ENCODE data around the gene LAMA5.

The LAMA5 gene

DNA sequence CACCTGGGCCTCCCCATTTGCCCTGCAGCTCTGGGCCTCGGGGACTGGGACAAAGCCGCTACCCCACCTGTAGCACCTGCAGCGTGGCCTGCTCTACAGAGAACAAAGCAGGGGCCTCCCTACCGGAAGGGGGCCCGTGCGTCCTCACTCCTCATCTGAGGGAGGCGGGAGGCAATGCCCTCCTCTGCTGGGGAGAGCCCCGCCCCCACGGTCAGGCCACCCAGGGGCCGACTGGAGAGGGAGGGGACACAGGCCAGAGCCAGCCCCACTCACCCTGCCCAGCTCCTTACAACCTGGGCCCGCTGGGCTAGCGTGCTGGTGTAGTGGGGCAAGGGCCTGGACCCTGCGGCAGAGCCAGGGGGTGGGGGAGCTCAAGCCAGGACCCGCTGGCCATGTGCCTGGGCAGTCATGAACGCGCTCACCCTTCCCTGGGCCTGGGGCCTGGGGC, 8.0 kb downstream of the LAMA5 start:
- DNase-seq = no peak

DNA sequence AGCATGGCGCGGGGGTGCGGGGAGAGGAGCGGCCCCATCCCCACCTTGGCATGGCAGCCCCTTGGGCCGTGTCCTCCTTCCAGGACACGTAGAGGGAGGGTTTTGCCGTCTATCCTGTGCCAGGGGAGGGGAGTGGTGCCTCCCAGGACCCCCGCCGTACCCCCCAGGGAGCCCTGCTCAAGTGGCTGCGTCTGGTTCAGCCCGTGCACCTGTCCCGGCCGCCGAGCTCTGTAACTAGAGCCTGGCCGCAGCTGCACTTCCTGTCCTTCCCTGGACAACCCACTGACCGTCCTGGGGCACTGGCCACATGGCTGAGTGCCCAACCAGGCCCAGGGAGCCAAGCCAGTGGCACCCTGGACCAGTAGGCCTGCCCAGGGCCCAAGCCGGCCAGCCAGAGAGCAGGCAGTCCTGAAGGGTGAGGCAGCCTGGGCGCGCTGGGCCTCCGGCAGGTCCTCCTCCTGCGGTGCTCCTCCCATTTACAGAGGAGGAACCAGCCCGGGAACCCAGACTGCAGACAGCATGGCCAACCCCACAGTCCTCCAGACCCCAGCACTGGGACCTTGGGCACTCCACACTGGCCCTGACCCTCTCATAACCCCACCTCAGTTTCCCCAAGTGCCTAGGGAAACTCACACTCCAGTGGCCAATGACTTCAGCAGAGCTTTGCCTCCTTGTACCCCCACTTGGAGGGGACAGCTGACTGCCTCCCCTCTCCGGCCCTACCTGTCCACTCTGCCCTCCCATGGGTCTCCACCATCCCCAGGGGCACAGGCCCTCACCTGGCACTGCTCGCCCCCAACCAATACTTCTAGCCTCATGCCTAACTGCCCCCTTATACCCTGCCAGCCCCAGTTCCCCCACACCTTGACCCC, 8.7 kb downstream of the LAMA5 start:
- no peak for DNase-seq

DNA sequence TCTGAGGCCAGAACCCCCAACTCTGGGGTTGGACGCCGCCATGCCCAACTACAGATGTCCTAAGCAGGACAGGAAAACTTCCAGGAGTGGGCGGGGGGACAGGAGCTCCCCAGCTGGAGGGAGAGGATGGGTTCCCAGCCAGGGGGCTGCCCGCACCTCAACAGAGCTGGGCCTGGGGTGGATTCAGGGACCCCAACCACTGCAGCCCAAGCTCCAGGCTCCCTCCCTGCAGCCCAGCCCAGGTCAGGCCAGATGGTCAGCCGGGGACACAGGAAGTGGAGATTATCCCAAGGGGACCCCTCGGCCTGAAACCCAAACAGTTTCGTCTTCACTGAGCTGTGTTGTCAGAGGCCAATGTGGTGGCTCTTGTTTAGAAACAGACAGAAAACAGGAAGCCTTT, 9.4 kb downstream of the LAMA5 start:
- DNase-seq = no peak

DNA sequence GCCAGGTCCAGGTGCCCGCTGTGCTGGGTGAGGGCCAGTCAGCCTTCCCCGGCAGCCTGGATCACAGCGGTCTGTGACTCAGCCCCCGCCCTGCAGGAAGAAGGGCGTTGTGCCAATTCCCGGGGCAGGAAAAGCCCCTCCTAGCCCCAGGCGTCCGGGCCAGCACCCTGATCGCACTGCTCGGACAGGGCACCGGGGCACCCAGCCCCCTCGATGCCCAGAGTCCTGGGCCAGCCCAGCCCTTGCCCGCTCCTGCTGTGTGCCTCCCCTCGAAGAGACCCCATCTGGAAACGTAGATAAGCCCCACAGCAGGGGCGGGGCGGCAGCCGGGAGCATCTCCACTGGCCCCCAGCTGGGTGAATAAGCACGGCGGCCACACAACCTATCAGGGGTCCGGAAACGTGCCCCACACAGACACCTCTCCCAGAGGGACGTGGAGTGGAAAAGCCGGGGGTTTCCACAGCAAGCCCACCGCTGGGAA, 9.9 kb downstream of the LAMA5 start:
- no peak for DNase-seq

DNA sequence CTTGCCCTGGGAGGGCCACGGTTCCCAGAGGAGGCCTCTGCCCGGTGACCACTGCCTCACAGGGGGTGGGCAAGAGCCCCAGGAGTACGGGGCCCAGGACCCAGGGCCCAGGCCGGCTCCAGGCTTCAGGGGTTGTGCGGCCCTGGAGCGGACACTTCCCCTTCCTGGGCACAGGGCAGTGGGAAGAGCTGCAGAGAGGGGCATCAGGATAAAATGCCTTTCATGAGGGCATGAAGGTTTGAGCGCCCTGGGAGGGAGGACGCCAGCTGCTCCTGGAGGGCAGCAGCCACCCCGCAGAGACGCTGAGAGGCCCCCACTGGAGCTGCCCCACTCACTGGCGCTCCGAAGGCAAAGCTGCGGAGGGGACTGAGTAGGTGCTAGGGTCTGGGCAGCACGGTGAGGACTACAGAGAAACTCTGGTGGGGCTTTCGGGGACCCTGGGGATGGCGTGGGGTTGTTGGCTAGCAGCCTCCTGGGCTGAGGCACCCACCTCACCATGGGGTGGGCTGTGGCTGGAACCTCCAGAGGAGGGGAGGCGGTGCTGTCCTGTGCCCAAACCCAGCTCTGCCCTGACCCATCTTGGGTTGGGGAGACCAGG, 10.4 kb downstream of the LAMA5 start:
- DNase-seq = no peak

DNA sequence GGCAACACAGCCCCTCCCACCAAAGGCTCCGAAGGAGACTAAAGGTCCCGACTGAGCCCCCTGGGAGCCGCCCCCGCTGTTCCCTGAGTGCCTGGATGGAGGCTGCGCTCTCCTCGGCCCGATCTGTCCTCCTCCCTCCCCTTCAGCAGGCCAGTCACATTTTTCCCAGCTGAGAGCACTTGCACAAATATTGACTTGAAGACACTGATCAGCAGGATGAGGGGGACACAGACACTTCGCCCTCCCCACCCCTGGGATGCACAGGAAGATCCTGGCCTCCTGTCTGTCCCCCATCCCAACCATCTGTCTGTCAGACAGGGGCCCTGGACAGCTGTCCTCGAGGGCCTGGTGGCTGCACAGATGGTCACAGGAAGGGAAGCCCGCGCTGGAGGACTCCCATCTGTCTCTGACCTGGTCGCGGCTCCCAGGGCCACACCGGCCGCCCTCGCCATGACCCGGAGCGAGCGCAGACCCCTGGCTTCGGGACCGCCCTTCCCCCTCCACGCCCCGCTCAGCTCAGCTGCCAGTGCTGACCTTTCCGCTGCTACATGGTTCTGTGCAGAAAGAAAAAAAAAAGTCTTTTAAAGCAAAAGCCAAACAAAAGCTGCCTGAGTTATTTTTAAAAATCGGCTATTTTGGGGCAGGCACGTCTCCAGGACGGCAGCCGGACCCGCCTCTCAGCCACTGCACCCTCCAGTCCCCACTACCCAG, 11.1 kb downstream of the LAMA5 start:
- no peak for DNase-seq

DNA sequence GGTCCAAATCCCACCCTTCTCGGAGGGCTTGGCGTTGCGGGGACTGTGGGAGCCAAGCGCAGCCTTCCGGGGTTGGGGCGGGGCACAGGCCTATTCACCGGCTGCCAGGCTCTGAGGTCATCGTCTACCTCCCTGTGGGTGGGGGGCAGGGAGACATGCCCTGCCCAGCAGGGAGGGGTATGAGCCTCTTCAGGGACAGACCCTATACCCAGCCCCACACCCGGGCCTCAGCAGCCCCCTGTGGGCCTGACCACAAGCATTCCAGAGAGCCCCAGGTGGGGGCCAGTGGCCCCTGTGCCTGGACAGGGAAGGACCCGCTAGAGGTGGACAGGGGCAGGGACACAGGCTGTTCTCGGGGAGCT, 11.6 kb downstream of the LAMA5 start:
- DNase-seq = no peak

DNA sequence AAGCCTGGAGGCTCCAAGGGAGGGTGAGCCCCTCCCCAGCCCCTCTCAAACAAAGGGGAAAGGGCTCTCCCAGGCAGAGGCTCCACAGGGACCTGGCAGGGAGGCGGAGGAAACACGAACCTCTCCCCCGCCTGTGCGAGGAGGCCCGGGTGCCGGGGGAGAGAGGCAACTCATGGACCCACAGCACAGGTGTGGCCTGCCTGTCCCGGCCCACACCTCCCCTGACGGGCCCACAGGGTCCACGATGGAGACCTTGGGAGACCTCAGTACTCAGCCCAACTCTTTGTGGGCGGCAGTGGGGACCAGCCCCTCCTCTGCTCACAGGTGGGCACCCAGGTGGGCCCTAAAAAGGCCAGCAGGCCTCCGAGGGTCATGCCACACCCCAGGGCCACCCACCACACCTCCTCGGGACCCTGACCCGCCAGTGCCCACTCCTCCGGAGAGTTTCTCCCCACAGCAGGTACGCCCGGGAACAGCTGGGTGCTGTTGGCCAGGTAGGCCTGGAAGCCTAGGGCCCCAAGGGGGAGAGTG, 12.2 kb downstream of the LAMA5 start:
- no peak for DNase-seq

DNA sequence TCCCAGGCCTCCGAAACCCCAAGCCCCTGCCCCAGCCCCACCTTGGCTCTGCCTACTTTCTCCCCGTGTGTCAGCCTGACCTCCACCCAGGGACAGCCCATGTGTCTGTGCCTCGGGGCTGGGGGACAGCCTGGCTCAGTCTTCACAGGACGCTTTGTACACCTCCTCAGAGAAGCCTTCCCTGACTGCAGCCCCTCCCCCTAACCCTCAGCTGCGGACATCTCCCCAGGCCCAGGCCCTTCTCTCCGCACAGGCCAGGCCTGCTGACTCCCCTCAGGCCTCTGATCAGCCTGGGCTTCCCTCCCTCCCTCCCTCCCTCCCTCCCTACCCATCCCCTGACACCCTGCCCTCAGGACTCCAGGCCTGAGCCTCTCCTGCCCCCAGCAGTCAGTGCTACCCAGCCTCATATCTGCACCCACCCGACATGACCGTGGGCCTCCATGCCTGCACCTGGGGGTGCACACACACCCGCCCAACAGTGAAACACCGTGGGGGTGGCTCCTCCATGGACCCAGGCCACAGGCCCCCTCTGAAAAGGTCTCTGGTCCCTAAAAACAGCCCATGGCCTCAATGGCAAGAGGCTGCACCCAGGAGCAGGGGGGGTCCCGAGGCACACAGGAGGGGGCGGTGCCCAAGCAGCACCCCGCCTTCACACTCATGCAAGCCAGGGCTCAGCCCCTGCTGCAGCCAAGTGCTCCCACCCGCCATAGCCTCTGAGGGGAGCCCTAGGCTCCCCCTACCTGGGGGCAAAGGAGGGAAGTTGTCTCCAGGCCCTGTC, 12.9 kb downstream of the LAMA5 start:
- no peak for DNase-seq

DNA sequence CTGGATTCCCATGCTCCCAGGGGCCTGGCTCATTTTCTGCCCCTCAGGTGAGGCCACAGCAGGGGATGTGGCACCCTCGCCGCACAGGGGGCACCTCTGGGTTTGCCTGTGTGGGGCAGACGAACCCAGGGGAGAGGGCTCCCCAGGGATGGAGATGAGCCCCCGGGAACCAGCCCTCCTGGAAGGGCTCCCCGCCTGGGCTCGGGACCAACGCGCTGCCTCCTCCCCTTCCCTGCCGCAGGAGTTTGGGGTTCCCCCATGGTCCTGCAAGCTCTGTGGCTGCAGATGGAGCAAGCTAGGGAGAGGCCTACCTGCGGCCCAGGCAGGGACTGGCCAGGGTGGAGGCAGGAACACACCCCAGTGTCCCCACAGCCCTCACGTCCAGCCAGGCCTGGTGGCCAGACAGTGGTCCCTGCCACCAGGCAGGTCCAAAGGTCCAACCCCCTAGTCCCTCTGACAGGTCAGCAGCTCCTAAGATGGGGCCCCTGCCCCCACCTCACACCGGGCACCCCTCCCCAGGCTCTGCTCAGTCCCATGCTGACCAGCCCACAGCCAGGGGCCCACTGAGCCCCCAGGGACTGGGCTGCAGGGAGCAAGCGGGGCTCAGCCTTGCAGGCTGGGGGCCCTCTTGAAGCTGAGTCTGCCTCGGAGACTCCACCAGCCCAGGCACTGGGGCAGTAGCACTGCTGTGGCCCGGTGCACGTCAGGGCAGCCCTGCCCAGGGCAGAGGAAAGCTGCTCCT, 13.7 kb downstream of the LAMA5 start:
- DNase-seq = no peak

DNA sequence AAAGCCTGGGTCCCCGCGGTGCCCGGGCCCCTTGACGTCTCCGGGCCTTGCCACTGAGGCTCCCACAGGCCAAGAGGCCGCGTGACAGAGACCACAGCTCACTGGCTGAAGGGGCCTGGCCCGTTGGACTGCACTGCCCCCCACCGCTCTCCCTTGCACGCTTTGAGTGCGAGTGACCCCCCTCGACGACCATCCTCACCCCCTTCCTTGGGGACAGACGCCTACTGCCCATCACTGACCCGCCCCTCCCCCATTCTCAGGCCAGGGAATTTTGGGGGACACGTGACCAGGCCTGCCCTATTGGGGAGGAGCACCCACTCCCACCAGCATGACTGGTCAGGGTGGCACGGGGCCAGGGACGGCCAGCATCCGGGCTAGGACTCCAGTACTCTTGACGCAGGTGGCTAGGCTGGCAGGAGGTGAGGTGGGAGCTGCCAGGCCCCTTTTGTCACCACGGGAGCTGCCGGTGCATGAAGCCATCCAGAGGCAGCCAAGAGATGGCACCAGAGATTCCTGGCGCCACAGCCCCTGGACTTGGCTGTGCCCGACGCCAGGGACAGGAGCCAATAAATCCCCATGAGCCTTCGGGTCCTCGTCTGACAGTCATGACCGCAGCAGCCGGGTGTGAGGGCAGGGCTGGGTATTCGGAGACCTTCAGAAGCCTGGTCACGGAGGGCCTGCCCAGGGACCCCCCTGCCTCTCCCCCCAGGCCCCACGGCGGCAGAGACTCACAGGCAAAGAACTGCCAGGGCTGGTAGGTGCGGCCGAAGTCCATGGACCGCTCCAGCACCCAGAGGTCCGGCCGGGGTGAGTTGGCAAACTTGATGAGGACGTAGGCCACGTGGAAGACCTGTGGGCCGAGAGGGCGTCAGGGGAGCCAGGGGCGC, 14.5 kb downstream of the LAMA5 start:
- no peak for DNase-seq

DNA sequence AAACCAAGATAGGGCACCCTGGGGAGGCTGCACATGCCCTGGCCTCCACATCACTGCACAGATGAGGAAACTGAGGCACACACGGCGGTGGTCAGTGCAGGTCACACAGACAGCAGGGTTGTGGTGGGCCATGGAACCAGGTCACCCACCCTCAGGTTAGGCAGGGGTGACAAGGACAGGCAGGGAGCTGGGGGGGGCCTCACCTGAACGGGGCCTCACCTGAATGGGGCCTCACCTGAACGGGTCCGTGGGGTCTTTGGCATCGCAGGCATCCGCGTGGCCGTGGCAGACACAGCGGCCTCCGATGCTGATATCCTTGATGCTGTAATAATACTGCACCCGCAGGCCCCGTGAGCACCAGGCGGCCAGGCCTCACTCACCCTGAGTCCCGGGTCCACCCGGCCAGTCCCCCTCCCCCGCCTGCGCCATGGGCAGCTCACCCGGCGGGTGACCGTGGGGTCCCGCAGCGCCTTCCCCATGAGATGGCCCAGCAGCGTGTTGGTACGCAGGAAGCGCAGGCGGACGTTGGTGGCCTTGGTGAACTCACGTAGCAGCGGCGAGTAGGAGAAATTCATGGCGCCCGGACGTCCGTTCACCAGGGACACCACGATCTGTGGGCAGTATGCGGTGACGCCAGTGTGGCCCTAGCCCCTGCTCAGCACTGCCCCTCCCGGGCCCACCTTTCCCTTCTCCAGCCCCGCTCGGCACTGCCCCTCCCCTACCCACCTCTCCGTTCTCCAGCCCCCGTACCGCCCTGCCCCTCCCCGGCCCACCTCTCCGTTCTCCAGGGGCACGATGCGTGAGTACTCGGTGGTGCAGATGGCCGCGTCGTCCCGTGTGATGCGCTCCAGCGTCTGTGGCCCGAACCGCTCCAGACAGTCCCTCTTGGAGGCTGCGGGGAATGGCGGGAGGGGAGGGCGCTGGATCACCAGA, 15.4 kb downstream of the LAMA5 start:
- DNase-seq = no peak

DNA sequence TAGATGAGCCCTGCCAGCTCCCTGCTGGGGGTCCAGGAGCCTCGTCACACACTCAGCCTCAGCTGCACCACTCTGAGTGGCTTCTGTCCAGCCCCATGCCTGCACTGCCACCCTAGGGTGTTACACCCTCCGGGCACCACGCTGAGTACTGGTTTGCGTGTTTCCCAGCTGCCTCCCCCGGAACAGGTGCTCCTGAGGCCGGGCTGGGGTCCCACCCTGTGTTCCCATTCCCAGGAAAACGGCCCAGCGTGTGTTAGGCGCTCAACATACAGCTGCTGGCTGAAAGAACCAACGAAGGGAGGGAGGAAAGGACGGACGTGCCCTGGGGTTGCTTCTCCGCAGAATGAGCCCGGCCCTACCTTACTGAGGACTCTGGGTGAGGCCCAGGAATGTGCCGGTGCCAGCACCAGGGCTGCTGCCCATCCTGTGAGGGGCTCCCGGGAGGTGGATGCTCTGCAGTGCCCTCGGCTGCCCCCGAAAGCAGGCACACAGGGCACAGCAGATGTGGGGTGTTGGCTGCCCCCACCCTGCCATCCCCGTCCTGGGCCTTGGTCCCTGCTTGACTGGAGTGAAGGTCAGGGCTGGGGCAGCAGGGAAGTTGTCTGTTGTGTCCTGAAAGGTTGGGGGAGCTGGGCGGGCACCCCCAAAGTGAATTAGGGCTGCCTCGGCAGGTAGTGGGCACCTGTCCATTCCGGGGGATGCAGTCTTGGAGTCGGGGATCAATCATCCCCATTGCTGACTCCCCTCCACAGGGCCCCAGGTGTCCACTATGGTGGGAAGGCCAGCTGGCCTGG, 16.3 kb downstream of the LAMA5 start:
- no peak for DNase-seq

DNA sequence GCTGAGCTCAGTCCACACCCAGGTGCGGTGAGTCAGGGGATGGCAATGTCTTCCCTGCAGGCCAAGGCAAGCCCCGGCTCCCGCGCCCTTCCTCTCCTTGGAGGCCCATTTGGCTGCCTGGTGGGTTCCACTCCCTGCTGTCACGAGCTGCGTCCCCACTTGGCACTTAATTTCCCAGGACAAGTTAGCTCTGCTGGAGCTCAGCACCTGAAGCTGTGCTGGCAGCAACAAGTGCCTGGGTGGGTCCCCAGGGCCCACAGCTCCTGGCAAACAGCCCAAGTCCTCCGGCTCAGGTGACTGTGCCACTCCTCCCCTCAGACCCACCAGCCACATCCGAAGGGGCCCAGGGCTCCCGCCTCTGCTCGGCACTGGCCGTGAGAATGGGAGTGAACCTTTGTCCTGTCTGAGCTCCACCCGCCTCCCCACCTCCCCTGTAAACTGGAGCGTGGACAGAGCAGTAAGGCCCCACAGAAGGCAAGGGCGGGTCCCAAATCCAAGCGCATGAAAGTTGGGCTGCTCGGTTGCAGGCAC, 16.9 kb downstream of the LAMA5 start:
- peak; percentile 51 to 80 for DNase-seq

DNA sequence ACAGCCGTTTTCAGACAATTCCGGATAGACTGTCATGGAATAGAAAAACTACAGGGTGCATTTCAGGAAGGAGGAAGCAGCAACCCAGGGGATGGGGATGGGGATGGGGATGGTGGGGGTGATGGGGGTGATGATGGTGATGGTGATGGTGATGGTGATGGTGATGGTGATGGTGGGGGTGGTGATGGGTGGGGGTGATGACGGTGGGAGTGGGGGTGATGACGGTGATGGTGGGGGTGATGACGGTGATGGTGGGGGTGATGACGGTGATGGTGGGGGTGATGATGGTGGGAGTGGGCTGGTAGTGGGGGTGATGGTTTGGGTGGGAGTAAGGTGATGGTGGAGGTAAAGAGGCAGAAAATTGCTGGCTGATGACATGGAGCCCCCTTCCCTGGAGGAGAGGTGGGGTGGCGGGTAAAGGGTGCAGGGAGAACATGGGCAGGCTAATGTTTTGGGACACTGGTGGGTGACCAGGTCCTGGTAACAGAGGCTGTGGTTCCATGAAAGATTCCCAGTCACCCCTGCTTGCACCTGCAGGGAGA, 17.5 kb downstream of the LAMA5 start:
- DNase-seq = no peak

DNA sequence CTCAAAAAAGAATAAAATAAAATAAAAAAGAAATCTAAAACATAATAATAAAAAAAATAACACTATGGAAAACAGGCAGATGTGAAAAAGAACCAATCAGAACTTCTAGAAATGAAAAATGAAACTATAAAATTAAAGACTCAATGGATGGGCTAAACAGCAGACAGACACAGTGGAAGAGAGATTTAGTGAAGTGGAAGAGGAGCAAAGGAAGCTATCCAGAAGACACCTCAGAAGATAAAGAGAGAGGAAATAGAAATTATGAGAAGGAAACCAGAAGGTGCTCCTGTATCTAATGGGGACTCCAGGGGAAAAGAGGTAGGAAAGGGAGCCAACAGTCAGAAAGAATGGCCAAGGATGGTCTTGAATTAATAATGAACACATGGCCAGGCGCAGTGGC, 18.5 kb downstream of the LAMA5 start:
- no peak for DNase-seq

DNA sequence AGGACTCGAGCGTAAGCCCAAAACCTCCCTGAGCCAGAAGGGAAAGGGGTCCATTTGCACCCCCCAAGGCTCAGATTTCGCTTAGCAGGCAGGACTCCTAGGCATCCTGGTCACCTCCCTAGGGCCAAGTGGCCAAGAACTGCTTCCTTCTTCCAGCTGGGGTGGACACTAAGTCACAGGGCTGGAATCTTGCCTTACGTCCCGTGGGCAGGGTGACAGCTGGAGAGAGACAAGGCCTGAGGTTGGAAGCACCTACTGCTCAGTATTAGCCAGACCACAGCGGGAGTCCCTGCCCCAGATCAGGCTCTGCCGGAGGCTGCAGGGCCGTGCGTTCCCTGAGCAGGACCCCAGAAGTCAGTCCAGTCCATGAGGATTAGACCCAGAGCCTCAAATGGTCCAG, 19.7 kb downstream of the LAMA5 start:
- no peak for DNase-seq

DNA sequence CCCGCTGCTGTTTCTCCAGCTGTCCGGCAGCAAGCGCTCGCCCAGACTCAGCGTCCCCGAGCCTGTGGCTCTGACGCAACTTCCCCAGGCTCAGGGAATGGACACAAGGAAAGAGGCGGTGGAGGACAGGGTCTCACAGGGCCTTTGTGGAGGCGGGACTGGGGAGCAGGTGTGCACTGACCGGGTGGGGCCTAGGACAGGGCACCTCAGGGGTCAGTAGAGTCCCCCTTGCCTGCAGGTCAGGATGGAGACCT, 20.0 kb downstream of the LAMA5 start:
- no peak for DNase-seq
